ENCODE results near the gene CDH19.
A peak's percentile ranks its signal among the peaks of the same experiment; 100 is the strongest.

The CDH19 gene

DNA sequence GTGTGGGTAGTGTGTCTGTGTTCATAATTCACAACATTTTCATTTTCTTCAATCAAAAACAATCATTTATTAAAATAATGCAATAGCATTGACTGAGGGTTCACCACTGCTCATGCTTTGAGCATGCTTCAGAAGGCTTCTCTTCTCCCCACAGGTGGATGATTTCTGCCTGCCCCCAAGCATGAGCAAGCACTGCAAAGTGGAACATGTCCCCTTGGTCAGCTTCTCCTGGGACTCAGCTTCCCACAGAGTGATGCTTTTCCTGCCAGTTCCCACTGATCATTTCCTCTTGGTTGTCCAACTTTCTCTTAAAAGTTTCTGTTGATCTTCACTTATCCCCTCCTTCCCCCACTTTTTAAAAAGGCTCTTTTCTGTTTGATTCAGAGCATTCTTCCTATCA is 31.5 kb upstream of the CDH19 start:
- TF ChIP-seq, protein P1, sequence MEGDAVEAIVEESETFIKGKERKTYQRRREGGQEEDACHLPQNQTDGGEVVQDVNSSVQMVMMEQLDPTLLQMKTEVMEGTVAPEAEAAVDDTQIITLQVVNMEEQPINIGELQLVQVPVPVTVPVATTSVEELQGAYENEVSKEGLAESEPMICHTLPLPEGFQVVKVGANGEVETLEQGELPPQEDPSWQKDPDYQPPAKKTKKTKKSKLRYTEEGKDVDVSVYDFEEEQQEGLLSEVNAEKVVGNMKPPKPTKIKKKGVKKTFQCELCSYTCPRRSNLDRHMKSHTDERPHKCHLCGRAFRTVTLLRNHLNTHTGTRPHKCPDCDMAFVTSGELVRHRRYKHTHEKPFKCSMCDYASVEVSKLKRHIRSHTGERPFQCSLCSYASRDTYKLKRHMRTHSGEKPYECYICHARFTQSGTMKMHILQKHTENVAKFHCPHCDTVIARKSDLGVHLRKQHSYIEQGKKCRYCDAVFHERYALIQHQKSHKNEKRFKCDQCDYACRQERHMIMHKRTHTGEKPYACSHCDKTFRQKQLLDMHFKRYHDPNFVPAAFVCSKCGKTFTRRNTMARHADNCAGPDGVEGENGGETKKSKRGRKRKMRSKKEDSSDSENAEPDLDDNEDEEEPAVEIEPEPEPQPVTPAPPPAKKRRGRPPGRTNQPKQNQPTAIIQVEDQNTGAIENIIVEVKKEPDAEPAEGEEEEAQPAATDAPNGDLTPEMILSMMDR (IDR thresholded peaks at IDR 0.05), result no peak

DNA sequence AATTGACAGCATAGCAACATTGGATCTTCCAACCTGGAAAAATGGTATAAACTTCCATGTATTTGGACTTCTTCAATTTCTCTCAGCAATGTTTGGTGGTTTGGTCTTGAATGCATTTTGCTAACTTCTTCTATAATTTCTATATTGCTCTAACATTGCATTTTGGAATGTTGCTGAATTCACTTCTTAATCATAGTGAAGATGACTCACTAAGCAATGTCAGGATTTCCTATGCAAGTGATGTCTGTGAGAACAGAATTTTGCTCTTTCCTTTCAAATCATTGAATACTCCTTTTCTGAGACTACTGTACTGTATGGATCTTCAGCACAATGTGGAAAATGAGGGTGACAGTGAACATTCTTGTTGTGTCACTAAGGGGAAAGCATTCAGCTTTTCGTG is 28.9 kb upstream of the CDH19 start:
- TF ChIP-seq, protein P1 (IDR thresholded peaks at IDR 0.05), result no peak

DNA sequence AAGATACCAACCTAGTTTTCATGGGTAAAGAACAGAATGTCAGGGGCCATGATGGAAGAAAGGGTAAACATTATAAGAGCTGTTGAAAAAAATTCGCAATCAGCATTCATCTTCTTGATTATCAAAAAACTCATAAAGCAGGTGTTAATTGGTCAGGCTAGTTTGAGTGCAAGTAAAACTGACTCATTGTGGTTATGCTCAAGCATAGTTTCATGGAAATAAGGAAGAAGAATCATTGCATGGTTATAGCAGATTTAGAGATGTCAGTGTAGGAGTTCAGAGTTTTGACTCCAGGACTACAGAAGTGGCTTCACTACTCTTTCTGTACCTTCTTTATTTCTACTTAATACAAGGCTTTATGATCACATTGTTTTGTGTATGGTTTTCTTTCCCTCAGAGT is 26.9 kb upstream of the CDH19 start:
- TF ChIP-seq, protein P1 (IDR thresholded peaks at IDR 0.05), result no peak

DNA sequence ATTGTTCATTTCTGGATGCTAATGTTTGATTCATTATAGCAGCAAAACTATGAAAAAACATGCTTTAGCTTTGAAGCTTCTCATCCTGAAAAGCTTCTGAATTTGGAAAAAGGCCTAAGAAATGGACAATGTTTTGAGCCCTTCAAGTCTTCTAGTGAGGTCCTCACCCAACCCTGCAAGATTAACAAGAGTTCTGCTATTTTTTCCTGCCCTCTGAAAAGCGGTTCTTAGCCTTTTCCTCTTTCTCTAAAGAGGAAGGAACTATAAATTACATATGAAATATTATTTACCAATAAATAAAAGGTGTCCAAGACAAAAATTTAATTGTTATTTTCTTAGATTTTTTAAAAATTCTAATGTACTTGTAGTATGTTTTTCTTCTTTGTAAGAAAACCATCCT is 19.9 kb upstream of the CDH19 start:
- TF ChIP-seq, protein P1 (IDR thresholded peaks at IDR 0.05), result no peak

DNA sequence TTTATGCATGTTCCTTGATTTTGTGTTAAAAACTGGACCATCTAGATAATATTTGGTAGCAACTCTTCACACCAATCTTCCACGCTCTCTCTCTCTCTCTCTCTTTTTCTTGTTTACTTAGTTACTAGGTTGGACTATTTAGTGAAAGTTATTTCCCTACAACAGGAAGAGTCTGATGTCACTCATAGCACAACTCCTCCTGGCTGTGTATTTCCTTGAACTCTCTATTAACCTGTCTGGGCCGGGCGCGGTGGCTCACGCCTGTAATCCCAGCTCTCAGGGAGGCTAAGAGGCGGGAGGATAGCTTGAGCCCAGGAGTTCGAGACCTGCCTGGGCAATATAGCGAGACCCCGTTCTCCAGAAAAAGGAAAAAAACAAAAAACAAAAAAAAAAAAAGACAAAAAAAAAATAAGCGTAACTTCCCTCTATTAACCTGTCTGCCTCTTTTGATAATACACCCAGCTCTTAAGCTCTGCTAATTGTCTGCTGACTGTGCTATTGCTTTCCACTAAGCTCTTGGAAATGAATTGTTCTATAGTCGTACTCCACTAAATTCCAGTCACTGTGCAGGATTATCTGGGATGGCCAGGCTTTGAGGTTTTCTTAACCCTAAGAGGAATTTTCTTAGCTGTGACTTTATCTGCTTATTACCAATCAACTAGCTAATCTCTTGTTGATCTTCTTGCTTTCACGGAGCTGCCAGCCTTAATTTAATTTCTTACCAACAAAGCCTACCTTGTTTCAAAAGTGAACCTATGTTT is 18.1 kb upstream of the CDH19 start:
- TF ChIP-seq, protein P1 (IDR thresholded peaks at IDR 0.05), result no peak

DNA sequence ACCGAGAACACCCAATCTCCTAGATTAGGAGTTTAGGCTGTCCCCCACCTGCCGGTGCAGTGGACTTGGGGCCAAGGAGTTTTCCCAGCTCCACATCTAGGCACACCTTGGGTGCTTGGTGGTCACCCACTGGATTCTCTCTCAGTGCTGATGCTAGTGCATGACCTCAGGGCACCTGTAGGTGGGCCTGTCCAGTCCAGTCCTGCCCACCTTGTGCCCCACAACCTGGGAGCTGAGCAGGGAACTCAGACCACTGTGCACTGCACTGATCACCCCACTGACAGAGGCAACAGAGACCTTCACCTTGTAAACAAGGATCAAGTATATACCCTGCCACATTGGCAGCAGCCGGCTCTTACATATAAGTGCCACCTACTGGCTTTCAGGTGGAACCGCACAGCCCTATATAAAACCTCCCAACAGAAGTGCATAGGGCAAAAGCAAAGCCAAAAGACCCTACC is 12.7 kb upstream of the CDH19 start:
- TF ChIP-seq, protein P1 (IDR thresholded peaks at IDR 0.05), result peak; percentile 85

DNA sequence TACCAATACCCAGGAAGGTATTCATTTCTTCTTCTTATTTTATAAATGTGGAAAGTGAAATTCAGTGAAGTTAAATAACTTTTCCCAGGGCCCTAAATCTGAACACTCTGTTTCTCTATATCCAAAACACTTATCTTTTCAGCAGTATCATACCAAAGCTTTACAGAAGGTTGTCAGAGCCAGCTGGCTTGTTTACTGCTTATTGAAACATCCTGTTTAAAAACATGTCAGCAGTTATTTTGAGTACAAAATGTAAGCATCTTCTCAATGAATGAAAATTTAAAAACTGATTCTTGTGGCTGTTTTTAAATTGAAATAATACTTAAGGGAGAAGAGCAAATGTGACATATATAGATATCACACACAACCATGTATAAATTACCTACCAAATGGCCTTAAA is 11.3 kb upstream of the CDH19 start:
- TF ChIP-seq, protein P1 (IDR thresholded peaks at IDR 0.05), result no peak
